ENCODE results near the gene FOXD4L3.
"Not testable (repeated sequence)": the region's sequence is repeated elsewhere in the genome, so short reads cannot be mapped to it uniquely, and the experiment has no call there.

The FOXD4L3 gene

DNA sequence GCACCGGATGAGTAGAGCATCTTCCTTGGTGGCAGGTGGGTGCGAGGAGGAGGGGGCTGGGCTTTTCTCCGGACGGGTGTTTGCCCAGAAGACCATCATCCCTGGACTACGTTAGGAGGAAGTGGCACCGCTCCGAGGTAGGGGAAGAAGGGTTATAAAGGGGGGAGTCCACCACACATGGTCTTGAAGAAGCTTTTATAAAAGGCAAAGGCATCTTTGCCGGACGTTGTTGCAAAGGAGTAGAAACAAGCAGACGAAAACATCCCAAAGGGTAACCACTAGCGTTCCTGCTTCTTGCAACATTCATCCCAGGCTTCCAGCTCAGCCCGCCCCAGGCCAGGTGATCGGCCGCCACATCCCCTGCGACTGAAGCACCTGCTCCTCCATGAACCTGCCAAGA lies at the start of gene FOXD4L3:
Gene FOXD4L3, plus strand, starts transcription at position 301 of the 400 bp plus-strand sequence. Its CDS starts 85 bp downstream, at position 386.
- not testable (repeated sequence) for DNase-seq (ENCODE audit: low read depth, low spot score)

DNA sequence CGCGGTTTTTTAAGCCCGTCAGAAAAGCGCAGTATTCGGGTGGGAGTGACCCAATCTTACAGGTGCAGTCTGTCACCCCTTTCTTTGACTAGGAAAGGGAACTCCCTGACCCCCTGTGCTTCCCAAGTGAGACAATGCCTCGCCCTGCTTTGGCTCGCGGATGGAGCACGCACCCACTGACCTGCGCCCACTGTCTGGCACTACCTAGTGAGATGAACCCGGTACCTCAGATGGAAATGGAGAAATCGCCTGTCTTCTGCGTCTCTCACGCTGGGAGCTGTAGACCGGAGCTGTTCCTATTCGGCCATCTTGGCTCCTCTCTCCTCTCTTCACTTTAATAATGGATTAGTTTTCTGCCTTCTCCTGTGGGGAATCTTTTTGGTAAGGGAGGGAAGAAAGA lies 21.6 kb upstream of the FOXD4L3 start:
- not testable (repeated sequence) for DNase-seq (ENCODE audit: low read depth, low spot score)

DNA sequence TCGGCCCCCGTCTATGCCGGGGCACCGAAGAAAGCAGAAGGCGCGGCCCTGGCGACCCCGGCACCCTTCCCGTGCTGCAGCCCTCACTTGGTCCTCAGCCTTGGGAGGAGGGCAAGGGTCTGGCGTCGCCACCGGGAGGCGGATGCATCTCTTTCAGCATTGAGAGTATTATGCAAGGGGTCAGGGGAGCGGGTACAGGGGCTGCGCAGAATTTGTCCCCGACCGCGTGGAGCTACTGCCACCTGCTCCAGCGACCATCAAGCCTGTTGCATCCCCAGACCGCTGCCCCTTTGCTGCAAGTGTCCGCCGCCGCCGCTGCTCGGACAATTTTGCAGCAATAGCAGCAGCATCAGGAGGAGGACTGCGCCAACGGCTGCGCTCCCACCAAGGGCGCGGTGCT lies 1.1 kb downstream of the FOXD4L3 start:
- DNase-seq (ENCODE audit: low read depth, low spot score) = not testable (repeated sequence)

DNA sequence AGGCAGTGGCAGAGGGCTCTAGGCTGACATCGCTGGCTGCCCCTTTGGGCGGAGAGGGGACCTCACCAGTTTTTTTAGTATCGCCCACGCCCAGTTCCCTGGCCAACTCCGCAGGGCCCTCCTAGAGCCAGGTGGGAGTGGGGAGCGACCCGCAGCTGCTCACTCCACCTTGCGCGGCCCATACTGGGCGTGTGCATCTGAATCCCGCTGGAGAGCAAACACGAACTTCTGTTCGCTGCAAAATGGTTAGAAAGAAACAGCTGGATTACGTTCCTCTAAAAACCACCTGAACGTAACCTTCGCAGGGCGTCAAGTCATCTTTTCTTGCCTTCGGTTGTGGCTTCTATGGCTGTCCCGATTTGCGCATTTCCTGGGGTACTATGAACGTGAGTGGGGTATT lies 1.5 kb downstream of the FOXD4L3 start:
- DNase-seq (ENCODE audit: low read depth, low spot score) = not testable (repeated sequence)

DNA sequence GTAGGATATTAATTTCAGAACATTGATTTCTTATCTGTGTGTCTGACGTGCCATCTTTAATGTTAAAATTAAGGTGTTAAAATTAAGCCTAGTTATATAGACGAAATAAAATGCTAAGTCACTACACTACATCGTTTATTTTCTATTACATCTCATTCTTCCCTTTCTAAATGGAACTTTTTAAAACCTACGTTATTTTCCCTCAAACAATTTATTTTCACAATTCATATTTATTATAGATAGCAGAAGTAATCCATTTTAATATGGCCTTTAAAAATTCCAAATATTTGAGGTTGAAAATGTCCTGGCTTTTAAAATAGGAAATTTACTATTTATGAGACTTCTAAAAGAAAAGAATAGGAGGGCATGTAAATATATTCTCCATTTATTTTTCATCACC lies 2.1 kb downstream of the FOXD4L3 start:
- DNase-seq (ENCODE audit: low read depth, low spot score) = not testable (repeated sequence)

DNA sequence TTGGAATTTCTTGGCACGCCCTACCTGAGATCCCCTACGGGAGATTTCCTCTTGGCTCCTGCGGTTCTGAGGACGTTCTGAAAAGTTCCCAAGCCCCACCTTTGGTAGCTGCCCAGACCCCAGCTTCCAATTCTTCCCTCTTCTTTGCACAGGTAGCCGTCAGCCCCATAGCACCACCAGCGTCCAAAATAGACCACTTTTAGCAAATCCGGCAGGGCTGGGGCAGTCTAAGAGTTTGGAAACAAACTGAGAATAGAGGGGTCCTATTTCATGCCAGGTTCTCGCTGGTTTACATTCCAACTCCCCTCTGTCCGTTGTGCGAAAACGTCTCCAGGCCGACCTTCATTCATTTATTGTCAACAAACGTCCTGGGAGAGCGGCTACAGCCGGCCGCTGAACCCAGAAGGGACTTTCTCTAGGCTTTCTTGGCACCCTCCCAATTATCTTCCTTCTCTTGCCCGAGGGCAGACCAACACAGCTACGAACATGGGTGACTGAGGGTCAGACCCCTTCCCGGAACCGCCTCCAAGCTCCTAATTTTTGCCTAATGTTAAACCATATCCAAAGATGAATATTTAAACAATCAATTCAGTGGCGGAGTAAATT lies 3.1 kb downstream of the FOXD4L3 start:
- DNase-seq (ENCODE audit: low read depth, low spot score) = not testable (repeated sequence)

DNA sequence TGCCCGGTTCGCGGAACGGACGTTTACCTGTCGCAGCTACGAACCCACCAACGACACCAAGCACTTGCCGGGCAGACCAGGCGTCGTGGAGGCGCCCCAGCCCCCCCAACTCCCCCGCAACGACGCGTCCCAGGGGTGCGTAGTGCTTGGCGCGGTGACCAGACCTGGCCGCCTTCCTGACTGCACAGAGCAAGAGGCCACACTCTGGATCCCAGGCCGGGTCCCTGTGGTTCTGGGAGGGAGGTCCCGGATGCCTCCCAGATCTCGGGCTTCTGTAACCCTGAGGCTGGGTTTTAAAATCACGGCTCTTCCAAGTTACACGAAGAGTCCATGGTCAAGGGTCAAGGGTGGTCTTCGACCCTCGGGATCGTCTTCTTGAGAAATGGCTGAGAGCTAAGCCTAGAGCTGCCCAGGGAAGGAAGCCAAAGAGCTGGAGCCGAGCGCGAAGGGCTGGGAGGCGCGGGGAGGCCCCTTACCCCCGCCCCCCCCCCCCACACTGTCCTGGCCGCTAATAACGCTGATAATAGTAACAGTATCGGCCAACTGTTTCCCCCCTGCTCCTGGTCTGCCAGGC lies 3.8 kb downstream of the FOXD4L3 start:
- not testable (repeated sequence) for DNase-seq (ENCODE audit: low read depth, low spot score)

DNA sequence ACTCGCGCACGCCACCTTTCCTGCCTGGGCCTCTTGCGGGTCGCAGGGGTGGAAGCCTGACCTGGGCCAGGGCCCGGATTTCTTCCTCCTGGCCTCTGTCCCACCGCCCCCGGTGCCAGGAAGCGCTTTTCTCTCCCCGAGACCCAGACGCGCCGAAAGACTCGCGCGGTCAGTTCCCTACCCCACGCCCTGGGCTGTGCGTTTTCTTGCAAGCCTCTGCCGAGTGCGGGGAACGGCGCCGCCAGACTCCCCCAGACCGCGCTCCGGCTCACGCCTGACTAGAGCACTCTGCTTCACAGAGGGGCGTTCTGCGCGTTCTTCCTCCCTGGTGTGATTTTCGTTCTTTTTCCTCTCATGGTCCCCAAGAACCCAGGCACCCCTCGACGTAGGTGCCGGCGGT lies 4.5 kb downstream of the FOXD4L3 start:
- DNase-seq (ENCODE audit: low read depth, low spot score) = not testable (repeated sequence)

DNA sequence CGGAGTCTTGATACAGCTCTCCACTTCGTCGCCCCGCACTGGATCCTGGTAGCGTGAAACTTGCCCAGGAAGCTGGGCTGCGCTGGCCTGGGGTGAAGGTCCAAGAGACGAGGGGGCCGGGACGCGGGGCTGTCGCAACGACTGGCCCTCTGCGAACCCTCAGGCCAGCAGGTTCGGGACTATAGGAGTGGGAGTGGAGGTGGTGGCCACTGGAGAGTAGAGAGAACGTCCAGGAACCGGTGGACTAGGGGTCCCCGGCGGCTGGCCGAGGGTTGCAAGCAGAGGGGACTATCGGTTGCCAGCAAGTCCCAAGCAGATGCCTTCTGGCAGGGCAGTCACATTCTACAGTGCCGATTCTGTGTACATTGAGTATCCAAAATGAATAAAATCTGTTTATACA lies 5.0 kb downstream of the FOXD4L3 start:
- DNase-seq (ENCODE audit: low read depth, low spot score) = not testable (repeated sequence)

DNA sequence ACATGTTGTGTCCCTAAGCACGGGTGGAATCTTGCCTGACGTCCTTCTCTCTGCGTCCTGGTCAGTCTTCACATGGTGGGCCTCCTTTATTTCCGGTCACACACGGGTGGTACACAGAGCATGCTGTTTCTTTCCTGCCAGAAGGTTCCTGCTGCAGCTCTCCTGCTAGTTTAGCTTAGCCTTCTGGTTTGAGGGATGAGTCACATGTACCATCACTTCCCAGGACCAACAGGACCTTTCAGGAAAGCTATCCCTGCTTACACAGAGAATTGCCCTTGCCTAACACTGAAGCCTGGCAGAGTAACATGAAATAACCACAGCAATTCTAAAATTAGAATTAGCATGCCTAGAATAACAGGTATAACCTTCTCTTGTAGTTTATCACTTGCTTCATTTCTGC lies 8.5 kb downstream of the FOXD4L3 start:
- DNase-seq (ENCODE audit: low read depth, low spot score) = not testable (repeated sequence)

DNA sequence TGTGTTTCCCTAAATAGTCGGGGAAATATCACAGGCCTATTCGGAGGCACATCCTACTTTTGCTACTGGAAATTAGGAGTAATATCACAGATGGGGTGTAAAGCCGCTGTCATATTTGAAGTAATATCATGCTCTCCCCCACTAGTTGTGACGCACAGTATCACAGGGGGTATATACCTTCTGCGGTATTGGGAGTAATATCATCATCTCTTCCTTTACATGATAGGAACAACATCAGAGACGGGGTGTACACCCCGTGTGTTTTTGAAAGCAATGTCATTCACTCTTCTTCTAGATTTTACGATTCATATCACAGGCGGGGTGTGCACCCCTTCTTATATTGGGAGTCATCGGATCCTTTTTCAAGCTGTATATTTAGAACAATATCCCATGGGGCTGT lies 15.5 kb downstream of the FOXD4L3 start:
- not testable (repeated sequence) for DNase-seq (ENCODE audit: low read depth, low spot score)

DNA sequence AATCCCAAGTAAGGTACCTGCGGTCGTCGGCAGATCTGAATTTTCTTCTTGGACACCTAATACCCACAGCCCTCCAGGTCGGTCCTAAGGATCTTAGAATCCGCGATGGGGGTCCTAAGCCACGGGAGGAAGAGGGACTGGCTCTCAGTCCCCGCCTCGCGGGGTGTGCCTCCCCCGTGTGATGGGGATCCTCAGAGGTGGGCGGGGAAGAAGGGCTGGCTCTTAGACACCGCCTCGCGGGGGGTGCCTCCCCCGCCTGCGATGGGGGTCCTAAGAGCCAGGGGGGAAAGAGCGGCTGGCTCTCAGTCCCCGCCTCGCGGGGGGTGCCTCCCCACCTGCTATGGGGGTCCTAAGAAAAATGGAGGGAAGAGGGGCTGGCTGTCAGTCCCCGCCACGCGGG lies 21.1 kb downstream of the FOXD4L3 start:
- DNase-seq (ENCODE audit: low read depth, low spot score) = not testable (repeated sequence)

DNA sequence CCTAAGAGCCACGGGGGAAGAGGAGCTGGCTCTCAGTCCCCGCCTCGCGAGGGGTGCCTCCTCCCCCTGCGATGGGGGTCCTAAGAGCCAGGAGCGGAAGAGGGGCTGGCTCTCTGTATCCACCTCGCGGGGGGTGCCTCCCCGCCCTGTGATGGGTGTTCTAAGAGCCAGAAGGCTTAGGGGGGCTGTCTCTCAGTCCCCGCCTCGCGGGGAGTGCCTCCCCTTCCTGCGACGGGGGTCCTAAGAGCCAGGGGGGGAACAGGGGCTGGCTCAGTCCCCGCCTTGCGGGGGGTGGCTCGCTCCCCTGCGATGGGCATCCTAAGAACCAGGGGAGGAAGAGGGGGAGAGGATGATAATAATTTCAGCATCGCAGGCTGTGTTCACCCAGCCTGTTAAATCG lies 21.9 kb downstream of the FOXD4L3 start:
- DNase-seq (ENCODE audit: low read depth, low spot score) = not testable (repeated sequence)

DNA sequence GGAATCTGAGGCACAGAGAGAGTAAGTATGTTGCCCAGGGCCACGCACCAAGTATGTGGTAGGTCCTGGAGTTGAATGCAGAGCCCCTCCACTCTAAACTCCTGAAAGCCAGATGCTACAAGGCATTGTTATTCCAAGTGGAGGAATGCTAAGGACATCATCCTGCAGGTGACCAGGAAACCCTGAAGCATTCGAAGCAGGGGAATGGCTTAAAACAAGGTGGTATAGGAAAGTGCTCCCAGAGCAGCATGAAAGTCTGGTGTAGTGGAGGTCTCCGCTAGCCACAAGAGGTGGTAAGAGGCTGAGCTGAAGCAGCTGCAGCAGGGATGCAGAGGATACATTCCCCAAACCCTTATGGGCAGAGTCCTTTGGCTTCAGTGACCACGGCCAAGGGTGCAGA lies 26.4 kb downstream of the FOXD4L3 start:
- not testable (repeated sequence) for DNase-seq (ENCODE audit: low read depth, low spot score)

DNA sequence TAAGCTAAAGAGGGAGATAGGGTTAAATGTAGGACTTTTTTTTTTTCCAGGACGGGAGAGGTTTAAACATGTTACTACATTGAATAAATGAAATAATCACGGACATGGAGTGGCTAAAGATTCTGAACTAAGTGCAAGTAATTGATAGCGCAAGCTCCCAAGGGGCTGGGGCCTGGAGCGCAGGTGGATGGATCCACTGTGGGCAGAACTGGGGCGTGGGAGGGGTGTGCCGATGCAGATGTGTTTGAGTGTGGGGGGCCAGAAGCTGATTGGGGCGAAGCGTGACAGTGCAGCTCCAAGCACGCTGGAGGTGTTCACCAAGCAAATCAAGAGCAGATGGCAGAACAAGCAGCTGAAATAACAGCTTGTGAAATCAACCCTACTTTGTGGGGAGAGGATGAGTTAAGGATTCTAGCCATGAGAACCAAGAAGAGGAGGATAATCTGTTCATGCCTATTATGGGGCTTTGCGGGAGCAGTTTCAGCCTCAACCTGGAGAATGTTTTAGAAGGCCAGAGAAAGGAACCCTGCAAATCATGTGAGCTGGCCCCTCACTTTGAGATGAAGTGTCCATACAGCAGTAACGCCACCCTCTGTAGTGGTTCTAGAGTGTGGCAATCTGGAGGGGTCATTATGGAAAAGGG lies 28.0 kb downstream of the FOXD4L3 start:
- not testable (repeated sequence) for DNase-seq (ENCODE audit: low read depth, low spot score)

DNA sequence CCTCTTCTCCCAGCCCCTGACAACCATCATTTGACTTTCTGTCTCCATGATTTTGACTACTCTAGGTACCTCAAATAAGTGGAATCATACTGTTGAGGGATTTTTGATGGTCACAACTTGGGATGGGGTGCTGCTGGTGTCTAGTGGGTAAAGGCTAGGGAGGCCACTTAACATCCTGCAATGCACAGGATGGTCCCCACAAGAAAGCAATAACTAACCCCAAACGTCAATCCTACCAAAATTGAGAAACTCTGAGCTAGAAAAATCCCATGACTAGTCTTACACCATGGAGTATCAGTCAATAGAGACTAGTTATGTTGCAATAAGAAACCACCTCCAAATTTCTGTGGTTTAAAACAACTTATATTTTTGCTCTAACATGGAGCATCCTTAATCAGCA lies 29.5 kb downstream of the FOXD4L3 start:
- DNase-seq (ENCODE audit: low read depth, low spot score) = not testable (repeated sequence)

DNA sequence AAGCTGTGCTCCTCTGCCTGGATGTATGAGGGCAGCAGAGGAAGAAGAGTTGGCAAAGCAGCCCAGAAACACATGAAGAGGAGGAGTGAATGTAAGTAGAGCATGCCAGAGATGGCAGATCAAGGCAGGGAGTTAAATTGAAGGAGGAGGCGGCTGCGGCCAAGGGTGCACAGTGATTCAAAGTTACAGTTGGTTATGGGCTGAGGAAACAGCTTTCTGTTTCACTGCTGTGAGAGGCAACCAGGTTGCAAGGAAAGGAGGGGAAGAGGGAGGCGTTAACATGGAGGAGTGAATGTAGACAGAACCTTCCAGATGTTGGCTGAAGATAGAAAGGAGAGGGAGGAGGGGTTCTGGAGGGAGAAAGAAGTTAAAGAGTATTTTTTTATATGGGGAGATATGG lies 33.3 kb downstream of the FOXD4L3 start:
- not testable (repeated sequence) for DNase-seq (ENCODE audit: low read depth, low spot score)

DNA sequence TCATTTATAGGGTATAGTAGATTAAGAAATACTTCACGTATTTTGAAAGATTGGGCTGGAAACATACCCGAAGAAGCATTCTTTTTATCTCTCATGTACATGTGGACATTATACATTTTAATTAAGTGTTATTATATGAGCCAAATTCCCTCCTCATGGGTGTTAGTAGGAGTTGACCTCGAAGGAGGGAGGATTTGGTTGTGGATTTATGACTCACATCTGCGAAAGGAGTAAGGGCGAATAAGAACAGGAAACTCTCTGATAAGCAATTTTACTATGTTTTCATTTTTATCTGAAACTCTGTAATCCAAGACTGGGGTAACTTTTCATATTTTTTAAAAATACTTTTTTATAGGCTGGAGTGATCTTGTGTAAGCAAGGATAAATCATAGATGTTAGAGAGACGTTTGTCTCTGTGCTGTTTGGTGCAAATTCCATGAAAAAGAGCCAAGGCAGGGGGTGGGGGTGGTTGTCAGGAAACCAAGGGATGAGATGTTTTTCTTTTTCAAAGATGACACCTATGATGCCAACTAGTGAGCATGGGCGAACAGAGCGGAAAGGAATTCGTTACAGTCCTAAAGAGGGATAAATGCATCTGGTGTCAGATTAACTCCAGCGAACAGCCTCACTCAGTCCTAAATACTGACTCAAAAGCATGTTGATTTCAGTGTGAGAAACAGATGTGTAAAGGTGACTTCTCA lies 34.1 kb downstream of the FOXD4L3 start:
- not testable (repeated sequence) for DNase-seq (ENCODE audit: low read depth, low spot score)

DNA sequence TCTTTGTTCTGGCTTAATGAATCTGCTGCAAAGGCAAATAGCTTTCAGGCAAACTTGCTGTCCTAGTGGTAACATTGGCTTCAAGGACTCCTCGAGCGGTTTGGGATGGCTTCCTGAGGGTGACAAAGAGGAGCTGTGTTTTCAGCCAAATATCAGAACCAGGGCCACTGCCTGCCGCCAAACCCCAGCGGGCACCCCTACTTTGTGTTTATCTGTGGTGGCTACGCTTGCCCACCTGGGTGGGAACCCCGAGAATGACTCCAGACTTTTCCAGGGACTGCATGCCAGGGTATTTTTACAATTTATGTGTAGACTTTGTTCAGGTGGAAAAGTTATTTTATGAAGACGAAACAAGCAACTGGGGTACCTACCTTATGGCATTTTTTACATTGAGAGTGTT lies 35.3 kb downstream of the FOXD4L3 start:
- DNase-seq (ENCODE audit: low read depth, low spot score) = not testable (repeated sequence)

DNA sequence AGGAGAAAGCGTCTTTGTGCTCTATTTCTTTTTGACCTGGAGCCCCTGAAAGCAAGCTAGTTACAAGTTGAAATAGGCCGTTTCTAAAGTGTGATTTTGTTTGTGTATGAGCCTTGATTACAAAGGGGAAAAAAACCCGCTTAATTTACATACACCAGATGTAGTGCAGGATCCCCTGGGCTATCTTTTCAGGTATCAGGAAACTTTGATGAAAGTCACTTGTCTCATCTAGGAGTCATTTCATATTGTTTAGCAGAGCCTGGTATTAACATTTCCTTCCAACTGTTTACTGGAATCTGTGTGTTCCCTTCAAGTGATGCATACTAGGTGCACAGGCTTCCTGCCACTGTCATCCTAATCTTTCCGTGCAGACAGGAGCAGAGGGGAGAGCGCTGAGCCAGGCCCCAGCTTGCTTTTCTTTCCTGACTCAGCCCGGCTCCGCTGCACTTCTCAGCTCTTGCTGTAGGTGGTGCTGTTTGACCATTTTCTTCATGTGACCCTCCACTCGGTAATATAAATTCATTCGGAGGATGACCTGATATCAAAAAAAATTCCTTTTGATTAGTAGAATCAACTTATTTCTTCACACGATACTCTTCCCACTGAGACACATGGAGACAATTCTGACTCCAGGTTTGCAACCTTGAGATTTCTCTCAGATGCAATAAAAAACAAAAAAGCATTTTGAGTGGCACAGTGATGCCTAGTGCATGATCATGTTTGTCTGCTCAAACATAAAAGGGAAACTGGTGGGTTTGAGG lies 39.8 kb downstream of the FOXD4L3 start:
- DNase-seq (ENCODE audit: low read depth, low spot score) = not testable (repeated sequence)

DNA sequence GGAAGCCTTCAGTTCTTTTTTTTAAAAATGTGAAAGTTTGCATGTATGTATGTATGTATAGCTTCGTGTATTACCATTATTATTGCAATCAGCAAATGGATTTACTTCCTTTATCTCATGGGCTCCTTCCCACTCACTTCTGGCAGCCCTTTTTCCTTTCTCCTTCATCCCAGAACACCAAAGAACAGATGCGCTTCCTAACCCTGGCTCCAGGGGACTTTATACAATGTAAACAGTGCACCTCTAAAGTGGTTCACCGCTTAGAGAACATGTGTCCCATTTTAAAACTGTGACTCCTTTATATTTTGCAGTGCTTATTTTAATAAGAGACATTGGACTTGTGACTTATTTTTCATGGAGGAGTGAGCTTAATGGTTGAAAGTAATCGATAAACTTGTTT lies 40.6 kb downstream of the FOXD4L3 start:
- not testable (repeated sequence) for DNase-seq (ENCODE audit: low read depth, low spot score)

DNA sequence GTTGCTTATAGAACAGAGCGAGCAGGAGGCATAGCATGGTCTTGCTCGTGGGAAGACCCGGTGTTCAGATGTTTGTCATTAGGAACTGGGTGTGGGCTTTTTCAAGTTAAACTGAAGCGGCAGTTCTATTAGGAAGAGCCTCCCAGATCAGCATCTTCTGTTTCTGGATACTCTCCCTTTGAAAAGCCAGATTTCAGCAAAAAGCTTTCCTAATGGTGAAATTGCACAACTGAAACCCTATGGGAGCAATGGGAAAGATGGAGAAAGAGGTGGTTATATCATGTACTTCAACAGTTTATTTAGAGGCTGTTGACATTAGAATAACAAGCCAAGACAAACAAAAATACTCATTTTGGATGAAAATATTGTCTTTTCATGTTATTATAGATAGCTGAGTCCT lies 41.3 kb downstream of the FOXD4L3 start:
- not testable (repeated sequence) for DNase-seq (ENCODE audit: low read depth, low spot score)

Measured in activated CD4-positive, CD25-positive, alpha-beta regulatory T cell treated with anti-CD3 and anti-CD28 coated beads, Interleukin-2, amount 50 U/mL, for 16 hours (primary cell).